Muscle layer of duodenum (tissue), 2 donors: ENCODE results near the gene CD28.

Source experiments
- H3K27ac ChIP-seq: one replicate; pipeline ENCODE4 v1.7.0; 2013; ENCODE audit warnings: mild to moderate bottlenecking, low read length
- H3K27me3 ChIP-seq: one replicate; pipeline ENCODE4 v1.7.0; 2013; ENCODE audit warnings: low read depth, mild to moderate bottlenecking, control low read depth, low read length
- H3K36me3 ChIP-seq, 2 donors: one replicate each; pipeline ENCODE4 v1.7.0; 2013; ENCODE audit warnings: low read length in 2 of 2, control low read depth in 1 of 2, mild to moderate bottlenecking in 1 of 2; ENCODE audit not compliant: insufficient read depth in 2 of 2, control insufficient read depth in 1 of 2
- H3K4me1 ChIP-seq, 2 donors: one replicate each; pipeline ENCODE4 v1.7.0; 2013; ENCODE audit warnings: low read length in 2 of 2, mild to moderate bottlenecking in 2 of 2, control low read depth in 1 of 2, moderate library complexity in 1 of 2; ENCODE audit not compliant: insufficient read depth in 2 of 2, control insufficient read depth in 1 of 2
- H3K4me3 ChIP-seq, 2 donors: one replicate each; pipeline ENCODE4 v1.7.0; 2013; ENCODE audit warnings: low read length in 2 of 2, low read depth in 1 of 2, mild to moderate bottlenecking in 1 of 2
- H3K9me3 ChIP-seq, 2 donors: one replicate each; pipeline ENCODE4 v1.7.0; 2013; ENCODE audit warnings: low read length in 2 of 2, control low read depth in 1 of 2, mild to moderate bottlenecking in 1 of 2; ENCODE audit not compliant: control insufficient read depth in 1 of 2
- donor health status: healthy.

Gene CD28

GRCh38 chr2:203751685-203752271 lies 45.3 kb downstream of the CD28 start:
- Histone ChIP-seq H3K27me3 (no peaks in the 10 kb centered on the region), H3K27ac (no peak overlapping the region), H3K4me1 (no peaks in the 10 kb centered on the region), H3K36me3 (no peaks in the 10 kb centered on the region), H3K9me3 (peaks cover 0 to 8% of the 10 kb centered on the region in 2 donors), H3K4me3 (no peak overlapping the region)

- Histone ChIP-seq H3K9me3 (peaks cover 0 to 8% of the 10 kb centered on the region in 2 donors), H3K27ac (no peak overlapping the region), H3K4me3 (no peak overlapping the region), H3K27me3 (no peaks in the 10 kb centered on the region), H3K4me1 (no peaks in the 10 kb centered on the region), H3K36me3 (no peaks in the 10 kb centered on the region)
Measured at GRCh38 chr2:203756161-203756560, 49.7 kb downstream of the CD28 start.

GRCh38 chr2:203758841-203759689 lies 52.6 kb downstream of the CD28 start:
- Histone ChIP-seq H3K36me3 (no peaks in the 10 kb centered on the region), H3K9me3 (peaks cover 0 to 8% of the 10 kb centered on the region in 2 donors), H3K27ac (no peak overlapping the region), H3K4me1 (no peaks in the 10 kb centered on the region), H3K27me3 (no peaks in the 10 kb centered on the region), H3K4me3 (no peak overlapping the region)

DNA sequence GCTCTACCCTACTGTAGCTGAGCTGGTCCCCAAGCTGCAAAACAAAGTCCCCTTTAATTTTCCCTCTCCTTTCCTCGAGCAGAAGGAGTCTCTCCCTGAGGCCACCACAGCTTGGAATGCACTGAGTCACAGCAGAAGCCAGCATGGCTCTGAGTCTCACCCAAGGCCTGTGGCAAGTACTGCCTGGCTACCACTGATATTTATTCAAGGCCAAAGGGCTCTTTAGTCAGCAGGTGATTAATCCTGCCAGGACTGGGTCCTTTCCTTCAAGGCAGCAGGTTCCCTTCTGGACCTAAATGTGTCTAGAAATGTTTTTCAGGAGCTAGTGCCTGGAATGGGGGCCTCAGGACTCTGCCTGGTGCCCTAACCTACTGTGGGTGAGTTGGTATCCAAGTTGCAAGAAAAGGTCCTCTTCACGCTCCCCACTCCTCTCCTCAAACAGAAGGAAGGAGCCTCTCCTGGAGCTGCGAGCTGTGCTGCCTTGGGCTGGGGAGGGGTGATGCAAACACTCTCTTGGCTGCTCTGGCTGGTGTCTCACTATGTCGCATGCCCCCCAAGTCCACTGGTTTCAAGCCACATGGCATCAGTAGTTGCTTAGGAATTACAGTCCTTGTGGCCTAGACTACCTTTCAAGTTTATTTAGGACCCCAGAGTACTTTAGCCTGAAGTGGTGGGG lies 53.4 kb downstream of the CD28 start:
- H3K9me3 ChIP-seq = peaks cover 0 to 11% of the 10 kb centered on the region in 2 donors
- H3K4me1 ChIP-seq = no peaks in the 10 kb centered on the region
- H3K36me3 ChIP-seq = no peaks in the 10 kb centered on the region
- H3K4me3 ChIP-seq = no peak overlapping the region
- no peak overlapping the region for H3K27ac ChIP-seq
- no peaks in the 10 kb centered on the region for H3K27me3 ChIP-seq

- Histone ChIP-seq H3K27ac (no peak overlapping the region), H3K4me1 (no peaks in the 10 kb centered on the region), H3K4me3 (no peak overlapping the region), H3K36me3 (no peaks in the 10 kb centered on the region), H3K27me3 (no peaks in the 10 kb centered on the region), H3K9me3 (peaks cover 0 to 6% of the 10 kb centered on the region in 2 donors)
Measured at GRCh38 chr2:203761121-203761520, 54.7 kb downstream of the CD28 start.

DNA sequence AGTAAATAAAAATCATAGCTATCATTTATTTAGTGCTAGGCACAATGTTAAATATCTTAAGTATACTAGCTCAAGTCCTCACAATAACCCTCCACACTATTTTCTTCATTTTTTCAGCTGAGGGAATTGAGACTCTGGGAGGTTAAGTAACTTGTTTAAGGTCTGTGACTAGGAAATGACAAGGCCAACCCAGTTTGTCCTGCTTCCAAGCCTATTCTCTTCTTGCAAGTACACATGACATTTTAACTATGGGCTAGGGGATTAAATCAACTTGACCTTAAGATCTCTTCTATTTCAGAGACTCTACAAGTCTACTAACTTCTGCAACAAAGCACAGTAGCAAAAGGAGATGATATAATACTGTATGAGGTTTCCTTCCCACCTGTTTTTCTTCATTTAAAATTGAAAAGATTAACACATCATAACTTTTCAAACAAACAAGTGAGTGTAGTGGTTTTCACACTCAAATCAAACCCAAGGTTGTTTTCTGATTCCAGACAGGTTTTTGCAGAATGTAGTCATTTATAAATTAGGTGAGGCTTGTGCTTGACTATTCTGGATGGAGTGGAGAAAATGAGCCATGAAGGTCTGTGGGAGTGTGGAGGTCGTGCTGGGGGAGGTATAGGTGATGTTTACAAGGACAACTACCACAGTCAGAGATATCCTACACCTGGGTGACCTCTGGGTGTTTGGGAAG lies 57.0 kb downstream of the CD28 start:
- H3K4me3 ChIP-seq = no peak overlapping the region
- peaks cover 0 to 3% of the 10 kb centered on the region in 2 donors for H3K9me3 ChIP-seq
- no peaks in the 10 kb centered on the region for H3K4me1 ChIP-seq
- H3K27ac ChIP-seq = no peak overlapping the region
- no peaks in the 10 kb centered on the region for H3K27me3 ChIP-seq
- no peaks in the 10 kb centered on the region for H3K36me3 ChIP-seq

GRCh38 chr2:203763938-203764664 lies 57.7 kb downstream of the CD28 start:
- H3K4me1 ChIP-seq = no peaks in the 10 kb centered on the region
- H3K4me3 ChIP-seq = no peak overlapping the region
- peaks cover 0 to 3% of the 10 kb centered on the region in 2 donors for H3K9me3 ChIP-seq
- no peaks in the 10 kb centered on the region for H3K36me3 ChIP-seq
- no peak overlapping the region for H3K27ac ChIP-seq
- H3K27me3 ChIP-seq = no peaks in the 10 kb centered on the region

GRCh38 chr2:203772456-203773165 lies 66.2 kb downstream of the CD28 start:
- Histone ChIP-seq H3K9me3 (no peaks in the 10 kb centered on the region), H3K4me3 (no peak overlapping the region), H3K27me3 (no peaks in the 10 kb centered on the region), H3K4me1 (no peaks in the 10 kb centered on the region), H3K36me3 (no peaks in the 10 kb centered on the region), H3K27ac (no peak overlapping the region)

- Histone ChIP-seq H3K27me3 (no peaks in the 10 kb centered on the region), H3K4me1 (no peaks in the 10 kb centered on the region), H3K36me3 (no peaks in the 10 kb centered on the region), H3K4me3 (no peak overlapping the region), H3K9me3 (no peaks in the 10 kb centered on the region), H3K27ac (no peak overlapping the region)
Measured at GRCh38 chr2:203774760-203775159, 68.3 kb downstream of the CD28 start.

DNA sequence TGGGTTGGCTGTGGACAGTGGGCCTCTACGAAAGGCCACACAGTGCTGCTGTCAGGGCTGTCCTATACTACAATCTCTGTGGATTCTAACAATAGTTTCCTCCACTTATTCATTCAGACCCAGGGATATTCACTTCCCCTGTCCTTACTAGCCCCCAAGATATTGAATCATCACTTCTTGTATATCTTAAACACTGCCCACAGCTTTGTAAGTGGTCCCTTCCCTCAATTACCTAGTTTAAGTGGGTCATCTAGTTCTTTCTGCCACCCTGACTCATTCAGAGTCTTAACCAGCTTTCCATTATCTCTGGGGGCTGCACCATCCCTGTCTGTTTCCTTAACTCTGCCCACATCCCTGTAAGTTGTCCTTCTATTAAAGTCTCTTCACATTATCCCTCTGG lies 69.2 kb downstream of the CD28 start:
- Histone ChIP-seq H3K36me3 (no peaks in the 10 kb centered on the region), H3K4me3 (no peak overlapping the region), H3K27ac (no peak overlapping the region), H3K27me3 (no peaks in the 10 kb centered on the region), H3K9me3 (no peaks in the 10 kb centered on the region), H3K4me1 (no peaks in the 10 kb centered on the region)
